ENCODE measurements around the gene TEX261. TPM values are rescaled to one million over a fixed set of nuclear protein-coding genes. Genes with fewer than 3 reads are reported as not detected.
"Not testable (repeated sequence)": the region's sequence is repeated elsewhere in the genome, so short reads cannot be mapped to it uniquely, and the experiment has no call there.

TEX261 gene
- total and polyA plus RNA-seq, 8 donors = 19.0 to 46.2 (median 41.6) TPM

DNA sequence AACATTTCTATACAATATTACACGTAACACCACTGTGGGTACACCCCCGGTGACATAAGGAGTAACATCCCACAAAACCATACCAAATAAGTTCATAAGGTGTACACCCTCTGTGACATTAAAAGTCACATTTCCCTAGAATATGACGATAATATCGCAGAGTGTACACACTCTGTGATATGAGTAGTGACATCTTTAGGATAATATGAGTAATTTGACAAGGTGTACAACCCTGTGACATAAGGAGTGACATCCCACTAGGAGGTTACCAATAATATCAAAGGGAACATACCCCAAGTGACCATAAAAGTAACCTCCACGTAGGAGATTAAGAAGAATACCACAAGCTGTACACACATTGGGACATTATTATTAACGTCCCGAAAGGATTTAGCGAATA is 24.0 kb upstream of the TEX261 start:
- no peak for ATAC-seq

DNA sequence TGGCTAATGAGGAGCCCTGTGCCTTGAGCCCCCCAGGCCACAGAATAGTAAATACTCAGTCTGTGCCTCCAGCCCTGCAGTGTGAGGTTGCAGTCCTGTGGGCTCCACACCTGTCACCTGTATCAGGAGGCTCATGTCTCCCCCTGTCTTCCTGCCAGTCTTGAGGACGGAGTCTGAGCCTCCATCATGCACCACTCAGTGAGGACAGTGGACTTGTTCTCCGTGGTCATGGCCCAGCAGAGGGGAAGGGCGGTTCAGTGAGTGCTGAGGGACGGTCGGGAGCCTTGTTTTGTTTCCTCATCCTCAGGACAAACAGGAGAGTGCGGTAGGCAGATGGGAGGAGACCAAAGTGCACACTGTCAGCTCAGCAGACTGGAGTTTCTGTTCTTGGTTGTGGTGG is 17.1 kb upstream of the TEX261 start:
- H3K4me3 ChIP-seq; H3K27me3 ChIP-seq; H3K4me1 ChIP-seq; ATAC-seq; intact Hi-C loops (cut with DNase I); H3K9me3 ChIP-seq; DNase-seq; H3K27ac ChIP-seq; H3K36me3 ChIP-seq; FAIRE-seq: not testable (repeated sequence)
- WGBS, 2 donors = 14% methylated on average over 6 of the region's 6 CpGs

More for the DNA sequence above, 24.0 kb upstream of the TEX261 start:
- FAIRE-seq (no peak), DNase-seq (no peak)
- peaks cover 0 to 6% (median 5%) of the 10 kb centered on the region in 3 donors for H3K4me1 ChIP-seq
- intact Hi-C loops (cut with DNase I) = no loop called here
- H3K4me3 ChIP-seq = no peak overlapping the region
- no peaks in the 10 kb centered on the region for H3K9me3 ChIP-seq
- TF ChIP-seq CTCF (IDR thresholded peaks at IDR 0.05) = no peak
- 66 to 72% methylated on average over 8 of the region's 8 CpGs for WGBS, 2 donors
- H3K27me3 ChIP-seq = no peaks in the 10 kb centered on the region
- H3K27ac ChIP-seq = no peak overlapping the region
- no peaks in the 10 kb centered on the region for H3K36me3 ChIP-seq

GRCh38 chr2:71008342-71008741 is 13.7 kb upstream of the TEX261 start:
- H3K36me3 ChIP-seq = no peaks in the 10 kb centered on the region
- H3K27ac ChIP-seq = no peak overlapping the region
- 85 to 90% methylated on average over 13 of the region's 13 CpGs for WGBS, 2 donors
- TF ChIP-seq CTCF (IDR thresholded peaks at IDR 0.05) = no peak
- no peaks in the 10 kb centered on the region for H3K4me1 ChIP-seq
- no peaks in the 10 kb centered on the region for H3K9me3 ChIP-seq
- no peaks in the 10 kb centered on the region for H3K27me3 ChIP-seq
- ATAC-seq (no peak), DNase-seq (no peak), FAIRE-seq (no peak)
- H3K4me3 ChIP-seq = no peak overlapping the region
- intact Hi-C loops (cut with DNase I) = no loop called here

DNA sequence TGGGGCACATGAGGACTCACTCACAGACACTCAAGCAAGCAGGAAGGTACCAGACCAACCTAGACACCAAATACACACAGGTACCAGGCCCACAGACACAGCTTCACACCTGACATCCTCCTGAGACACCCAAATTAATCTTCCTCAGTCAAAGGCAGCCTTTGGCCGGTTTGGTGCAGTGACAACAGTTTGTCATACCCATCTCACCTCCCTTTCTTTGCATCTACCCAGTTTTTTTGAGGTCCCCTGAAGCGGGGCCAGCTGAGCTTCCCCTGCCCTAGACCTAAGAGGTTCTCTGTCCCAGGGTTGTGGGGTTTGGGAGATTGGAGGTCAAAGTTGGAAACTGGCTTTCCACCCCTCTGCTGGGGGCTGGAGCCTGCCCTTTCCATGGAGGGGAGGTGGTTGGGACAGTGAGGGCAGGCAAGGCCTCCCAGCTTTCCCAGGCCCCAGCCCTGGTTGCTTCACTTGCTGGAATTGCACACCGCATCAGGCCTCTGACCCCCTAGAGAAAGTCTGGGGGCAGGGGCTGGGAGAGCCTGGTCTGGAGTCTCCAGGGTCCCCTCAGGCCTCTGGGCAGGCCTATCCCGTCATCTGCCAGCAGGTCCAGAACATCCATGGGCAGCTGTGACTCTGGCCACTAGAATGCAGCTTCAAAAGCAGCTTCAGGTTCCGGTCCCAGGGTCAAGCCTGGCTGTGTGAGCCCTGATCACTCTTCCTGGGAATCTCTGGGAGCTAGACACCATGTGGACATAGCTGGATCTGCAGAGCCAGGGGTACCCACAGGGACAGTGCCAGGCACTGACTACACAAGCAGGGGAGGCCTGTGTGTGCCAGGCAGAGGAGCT is 12.5 kb upstream of the TEX261 start:
- no peak for TF ChIP-seq CTCF (IDR thresholded peaks at IDR 0.05)
- intact Hi-C loops (cut with DNase I) = no loop called here
- Histone ChIP-seq H3K27ac (no peak overlapping the region), H3K27me3 (no peaks in the 10 kb centered on the region), H3K9me3 (no peaks in the 10 kb centered on the region), H3K4me1 (no peaks in the 10 kb centered on the region), H3K36me3 (no peaks in the 10 kb centered on the region), H3K4me3 (no peak overlapping the region)
- FAIRE-seq = no peak
- WGBS, 2 donors = 77 to 79% methylated on average over 5 of the region's 5 CpGs
- ATAC-seq = no peak
- DNase-seq = no peak

DNA sequence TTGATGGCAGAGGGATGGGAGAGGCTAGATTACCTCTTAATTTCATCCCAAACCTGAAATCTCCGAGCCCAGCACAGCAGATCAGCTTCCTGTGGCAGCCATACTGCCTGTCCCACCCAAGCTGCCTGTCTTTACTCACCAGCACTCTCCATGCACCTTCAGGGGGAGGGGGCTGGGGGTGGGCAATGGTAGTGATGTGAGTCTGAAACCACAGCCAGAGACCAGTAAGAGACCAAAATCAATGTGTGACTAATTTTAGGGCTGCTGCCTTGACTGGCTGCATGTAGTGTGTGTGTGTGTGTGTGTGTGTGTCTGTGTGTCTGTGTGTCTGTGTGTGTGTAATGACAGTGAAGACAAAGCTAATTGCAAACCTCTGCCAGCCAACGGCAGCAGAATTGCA is 11.7 kb upstream of the TEX261 start:
- no peaks in the 10 kb centered on the region for H3K4me1 ChIP-seq
- H3K27me3 ChIP-seq = no peaks in the 10 kb centered on the region
- FAIRE-seq = no peak
- intact Hi-C loops (cut with DNase I) = no loop called here
- no peak for DNase-seq
- no peaks in the 10 kb centered on the region for H3K36me3 ChIP-seq
- TF ChIP-seq CTCF (IDR thresholded peaks at IDR 0.05) = no peak
- no peak overlapping the region for H3K4me3 ChIP-seq
- ATAC-seq = no peak
- no peak overlapping the region for H3K27ac ChIP-seq
- no peaks in the 10 kb centered on the region for H3K9me3 ChIP-seq
- 52 to 61% methylated on average over 2 of the region's 2 CpGs for WGBS, 2 donors

All from pancreas (tissue), 10 donors.